ENCODE measurements around the gene DNER.

DNA sequence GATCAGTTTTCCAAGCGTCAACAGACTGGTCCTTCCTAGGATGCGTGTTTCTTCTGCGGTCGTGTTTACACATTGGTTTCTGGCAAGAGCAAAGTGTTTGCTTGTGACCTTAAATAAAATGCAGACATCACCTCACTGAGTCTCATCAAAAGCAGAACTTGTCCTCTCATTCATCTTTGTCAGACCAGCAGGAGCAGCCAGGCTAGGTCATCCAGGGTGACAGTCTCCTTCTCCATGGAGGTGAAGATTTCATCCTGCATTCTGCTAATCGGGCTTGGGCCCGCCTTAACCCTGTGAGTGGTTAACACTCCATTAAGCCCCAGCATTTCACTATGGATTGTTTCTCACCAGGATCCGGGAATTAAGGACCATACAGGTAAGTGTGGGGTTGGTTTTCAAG lies 379.0 kb downstream of the DNER start:
- no peak for TF ChIP-seq ZNF274 (IDR thresholded peaks at IDR 0.05; ENCODE audit: low read depth, low read length)
- TF ChIP-seq SUZ12 (IDR thresholded peaks at IDR 0.05; ENCODE audit: extremely low read depth, insufficient read depth, insufficient read length): no peak
